AG08395 (cell line): ENCODE measurements around the gene NXPH1.

ENCODE experiments used
- DNase-seq: peaks from one replicate; pipeline ENCODE4 v3.0.0; 2012; ENCODE audit warnings: mixed read lengths, low spot score

The NXPH1 gene

GRCh38 chr7:8507566-8507965 is 74.2 kb downstream of the NXPH1 start:
- no peak for DNase-seq

GRCh38 chr7:8509621-8510020 is 76.2 kb downstream of the NXPH1 start:
- no peak for DNase-seq

DNA sequence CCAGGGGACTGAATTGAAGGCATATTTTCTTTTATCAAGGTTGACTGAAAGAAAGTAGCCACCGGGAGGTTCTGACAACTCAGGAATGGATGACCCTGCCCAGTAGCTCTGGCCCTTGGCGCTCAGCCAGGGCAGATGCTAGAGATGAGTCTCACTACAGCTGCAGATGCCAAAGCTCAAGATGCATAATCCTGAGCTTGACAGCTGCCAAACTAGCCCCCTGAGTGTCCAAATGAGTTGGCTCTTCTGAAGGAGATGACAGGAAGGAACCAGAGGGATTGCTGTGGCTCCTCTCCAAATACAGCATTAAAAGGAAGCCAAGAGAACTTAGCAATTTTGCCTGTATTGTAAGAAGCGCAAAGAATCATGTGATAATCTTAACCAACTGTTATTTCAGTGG is 78.4 kb downstream of the NXPH1 start:
- DNase-seq: no peak

DNA sequence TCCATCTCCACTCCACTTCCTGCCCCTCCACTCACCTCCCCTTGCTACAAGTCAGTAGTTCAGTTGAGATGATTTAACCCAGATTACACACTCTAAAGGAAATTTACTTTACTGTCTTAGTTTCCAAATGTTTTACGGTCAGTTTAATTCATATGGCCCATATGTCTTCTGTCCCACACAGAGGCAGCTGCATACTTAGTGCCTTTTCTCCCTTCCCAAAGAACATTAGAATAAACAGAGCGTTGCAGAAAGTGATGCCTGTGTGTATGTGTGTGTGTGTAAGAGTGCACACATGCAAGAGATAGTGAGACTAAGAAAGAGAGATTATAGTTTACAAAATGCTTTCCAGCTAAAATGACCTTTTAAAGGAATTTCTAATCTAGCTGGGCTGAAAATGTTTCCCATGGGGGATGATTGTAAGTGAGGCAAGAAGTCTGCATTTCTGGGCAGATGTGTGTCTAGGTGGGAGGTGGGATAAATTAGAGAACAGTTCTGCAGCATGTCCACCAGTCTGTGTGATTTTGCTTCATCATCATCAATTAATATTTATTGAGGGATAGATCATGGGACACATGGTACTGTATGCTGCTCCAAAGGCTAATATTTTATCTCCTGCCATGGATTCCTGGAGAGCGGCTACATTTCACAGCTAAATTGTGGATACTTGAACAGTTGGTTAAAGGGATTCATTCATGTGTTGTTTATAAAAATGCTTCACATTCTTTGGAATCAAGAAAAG is 81.5 kb downstream of the NXPH1 start:
- DNase-seq: no peak

DNA sequence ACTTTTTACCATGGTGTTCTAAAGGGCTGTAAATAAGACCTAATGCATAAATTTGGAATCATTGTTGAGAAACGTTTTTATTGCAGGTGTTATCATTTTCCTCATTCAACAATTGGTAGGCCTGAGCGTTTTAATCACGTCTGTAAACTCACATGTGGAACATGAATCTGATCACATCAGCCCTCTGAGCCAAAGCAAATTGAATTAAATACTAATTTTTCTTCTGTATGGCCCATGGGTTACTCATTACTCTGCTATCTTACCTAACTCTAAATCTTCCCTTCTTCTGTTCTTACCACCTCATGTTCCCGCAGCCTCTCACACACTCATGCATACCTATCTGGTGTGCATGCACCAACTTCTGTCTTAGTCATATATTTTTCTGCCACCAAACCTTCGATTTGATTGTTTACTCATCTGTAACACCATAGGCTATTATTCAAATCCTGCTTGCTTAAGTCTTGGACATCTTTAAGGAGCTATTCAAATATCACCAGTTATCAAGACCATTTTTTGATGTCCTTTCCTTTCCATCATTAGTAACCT is 82.3 kb downstream of the NXPH1 start:
- DNase-seq: no peak

DNA sequence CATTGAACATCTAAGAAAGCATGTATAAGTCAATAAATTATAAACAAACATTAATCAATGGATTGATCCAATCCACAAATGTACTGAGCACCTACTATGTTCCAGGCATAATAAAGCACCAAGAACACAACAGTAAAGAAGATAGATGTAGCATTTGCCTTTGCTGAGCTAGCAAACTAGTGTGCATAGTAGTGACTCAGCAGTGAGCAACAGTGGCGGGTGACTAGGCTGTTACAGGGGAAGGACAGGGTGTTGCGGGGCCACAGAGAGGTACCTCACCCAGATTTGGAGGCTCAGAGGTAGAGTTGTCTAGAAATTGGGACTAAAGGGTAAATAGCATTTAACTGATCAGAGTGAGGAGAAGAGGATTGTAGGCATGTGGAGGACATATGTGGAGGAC is 83.6 kb downstream of the NXPH1 start:
- no peak for DNase-seq

DNA sequence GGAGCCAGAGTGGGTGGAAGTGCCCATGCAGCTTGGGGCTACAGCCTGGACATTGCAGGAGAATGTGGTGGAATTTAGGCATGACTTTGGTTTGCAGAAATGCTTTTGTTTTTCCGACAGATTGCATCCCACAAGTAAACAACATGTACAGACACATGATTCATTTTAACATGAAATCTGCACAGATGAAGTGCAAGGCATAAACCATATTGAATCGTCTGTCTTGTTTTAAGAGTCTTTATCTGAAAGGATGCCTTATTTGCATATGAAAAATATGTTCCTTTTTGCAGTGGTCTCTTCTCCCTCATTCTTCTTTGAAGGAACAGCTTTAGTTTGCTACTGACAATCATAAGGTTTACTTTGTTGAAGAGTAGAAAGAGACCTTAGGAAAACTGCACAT is 94.9 kb downstream of the NXPH1 start:
- DNase-seq: no peak

DNA sequence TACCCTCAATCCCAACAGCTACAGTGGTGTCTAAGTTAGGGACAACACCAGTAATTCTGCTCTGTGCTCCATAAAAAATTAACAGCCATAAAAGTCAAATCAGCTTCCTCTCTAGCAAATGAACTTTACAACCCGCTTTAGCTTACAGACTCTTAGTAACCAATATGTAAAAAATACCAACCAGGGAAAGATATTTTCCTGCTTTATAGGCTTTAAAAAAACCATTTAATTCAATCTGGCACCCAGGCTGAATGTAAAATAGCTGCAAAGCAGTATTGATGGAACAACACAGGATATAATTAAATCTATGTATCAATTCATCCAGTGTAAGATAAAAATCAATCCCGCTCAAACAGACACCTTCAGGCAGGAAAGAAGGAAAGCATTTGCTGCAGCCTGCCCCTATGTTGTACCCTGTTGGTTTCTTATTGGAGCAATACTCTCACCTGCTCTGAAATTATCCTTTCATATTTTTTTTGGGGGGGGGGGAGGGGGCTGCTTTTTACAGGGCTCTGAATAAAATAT is 98.6 kb downstream of the NXPH1 start:
- DNase-seq: no peak

GRCh38 chr7:8536431-8536830 is 103.0 kb downstream of the NXPH1 start:
- no peak for DNase-seq

DNA sequence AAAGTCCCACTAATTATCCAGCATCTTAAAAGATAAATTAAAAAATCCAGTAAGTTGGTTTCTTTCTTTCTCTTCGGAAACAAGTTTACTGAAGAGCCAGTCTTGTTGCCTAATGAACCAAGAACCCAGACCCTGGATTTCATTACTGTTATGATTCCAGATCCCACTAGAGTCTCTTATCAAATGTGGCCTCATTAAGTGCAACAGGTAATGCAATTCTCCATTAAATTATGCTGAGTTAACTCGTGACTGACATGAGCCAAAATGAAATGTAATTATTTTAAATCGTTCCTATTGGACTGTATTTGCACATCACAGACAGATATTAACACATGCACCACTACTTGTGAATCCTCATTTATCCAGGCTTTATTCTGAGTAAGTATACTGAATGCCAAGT is 115.6 kb downstream of the NXPH1 start:
- no peak for DNase-seq

GRCh38 chr7:8560501-8560900 is 127.1 kb downstream of the NXPH1 start:
- DNase-seq: no peak

DNA sequence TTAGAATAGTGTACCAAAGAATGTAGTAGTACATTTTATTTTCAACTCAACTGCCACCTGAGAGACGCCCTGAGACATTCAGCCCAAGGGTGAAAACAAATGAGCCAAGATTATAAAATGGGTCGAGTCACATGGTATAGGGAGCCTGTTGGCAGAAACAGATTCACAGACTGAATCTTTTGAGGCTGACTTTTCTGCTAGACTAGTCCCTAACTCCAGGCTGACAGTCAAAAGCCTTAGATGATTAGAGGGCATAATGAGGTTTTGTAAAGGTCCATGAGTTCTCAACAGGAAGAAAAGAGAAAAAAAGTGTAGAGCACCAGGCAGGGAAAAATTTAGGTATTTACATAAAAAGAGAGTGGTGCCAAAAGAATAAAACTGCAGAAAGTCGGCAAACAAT is 128.0 kb downstream of the NXPH1 start:
- DNase-seq: no peak

GRCh38 chr7:8564281-8564680 is 130.9 kb downstream of the NXPH1 start:
- no peak for DNase-seq

DNA sequence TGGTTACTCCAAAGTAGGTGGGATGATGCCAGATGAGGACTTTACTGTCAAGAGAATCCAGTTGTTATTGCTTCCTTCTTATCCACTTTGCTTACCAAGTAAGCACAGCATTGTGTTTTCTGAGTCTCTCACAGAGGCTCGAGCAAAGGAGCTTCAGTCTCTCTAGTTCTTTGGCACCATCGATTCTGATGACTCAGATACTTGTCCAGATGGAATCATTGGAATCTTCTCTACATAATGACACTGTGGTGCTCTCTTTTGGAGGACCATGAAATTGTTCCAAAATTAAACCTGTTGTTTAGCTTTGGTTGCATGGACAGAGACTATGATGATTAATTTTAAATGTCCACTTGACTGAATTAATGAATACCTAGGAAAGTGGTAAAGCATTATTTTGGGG is 132.6 kb downstream of the NXPH1 start:
- DNase-seq: no peak

- DNase-seq: no peak
Observed at GRCh38 chr7:8567626-8568025, 134.2 kb downstream of the NXPH1 start.

DNA sequence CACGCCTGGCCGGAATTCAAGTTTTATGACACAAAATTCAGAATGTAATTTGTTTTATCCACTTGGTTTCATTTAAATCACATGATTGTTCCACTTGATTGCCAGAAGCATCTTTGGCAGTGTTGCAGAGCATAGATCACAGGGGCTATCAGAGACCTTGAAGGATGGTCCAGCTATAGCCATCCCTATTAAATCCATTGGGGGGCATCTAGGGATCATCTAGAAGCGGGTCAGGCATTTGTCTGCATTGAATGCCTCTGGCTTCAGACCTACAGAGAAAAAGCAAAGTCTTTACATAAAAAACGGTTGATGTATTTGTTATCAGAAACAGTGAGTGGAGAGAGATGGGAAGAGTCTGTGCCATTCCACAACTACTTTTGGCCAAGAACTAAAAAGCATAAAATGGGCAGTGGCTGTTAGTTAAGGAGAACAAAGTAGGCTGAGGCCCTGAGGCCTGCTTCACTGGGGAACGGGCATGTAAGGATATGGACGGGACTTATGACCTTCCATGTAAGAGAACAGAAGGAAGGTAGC is 146.3 kb downstream of the NXPH1 start:
- DNase-seq: no peak

DNA sequence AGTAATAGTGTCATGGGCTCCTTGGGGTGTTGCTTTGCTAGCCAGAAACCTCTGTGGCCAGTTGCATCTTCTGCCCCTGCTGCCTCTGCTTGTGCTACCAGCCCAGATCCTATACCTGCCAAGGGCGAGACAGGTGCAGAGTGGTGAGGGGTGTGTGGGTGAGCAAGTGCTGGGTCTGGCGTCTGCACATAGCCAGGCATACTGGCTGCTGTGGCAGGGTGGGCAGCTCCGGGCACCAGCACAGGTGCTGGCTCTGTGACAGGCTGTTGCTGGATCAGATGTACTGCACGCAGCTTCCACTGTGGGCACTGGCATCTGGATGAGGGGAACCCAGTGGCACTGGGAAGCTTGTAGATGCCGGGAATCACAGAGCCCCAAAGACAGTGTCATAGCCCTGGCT is 148.4 kb downstream of the NXPH1 start:
- DNase-seq: no peak

DNA sequence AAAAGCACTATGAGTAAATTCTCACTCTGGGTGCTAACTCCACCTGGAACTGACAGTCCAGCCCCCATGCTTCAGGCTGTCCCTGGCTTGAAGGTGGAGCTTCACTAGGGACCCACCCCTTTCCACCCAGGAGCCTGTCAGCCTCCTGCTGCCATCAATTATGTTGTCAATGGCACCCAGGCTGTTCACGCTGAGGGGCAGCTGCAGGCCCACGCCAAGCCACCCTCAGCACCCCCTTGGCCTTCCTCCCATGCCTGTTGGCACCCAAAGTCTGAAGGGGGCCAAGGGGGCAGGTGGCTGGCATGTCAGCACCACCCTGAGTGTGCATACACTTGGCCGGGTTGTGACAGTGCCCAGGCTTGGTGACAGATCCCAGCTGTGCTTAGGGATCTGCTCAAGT is 149.3 kb downstream of the NXPH1 start:
- no peak for DNase-seq

- DNase-seq: no peak
Observed at GRCh38 chr7:8585591-8585990, 152.2 kb downstream of the NXPH1 start.

DNA sequence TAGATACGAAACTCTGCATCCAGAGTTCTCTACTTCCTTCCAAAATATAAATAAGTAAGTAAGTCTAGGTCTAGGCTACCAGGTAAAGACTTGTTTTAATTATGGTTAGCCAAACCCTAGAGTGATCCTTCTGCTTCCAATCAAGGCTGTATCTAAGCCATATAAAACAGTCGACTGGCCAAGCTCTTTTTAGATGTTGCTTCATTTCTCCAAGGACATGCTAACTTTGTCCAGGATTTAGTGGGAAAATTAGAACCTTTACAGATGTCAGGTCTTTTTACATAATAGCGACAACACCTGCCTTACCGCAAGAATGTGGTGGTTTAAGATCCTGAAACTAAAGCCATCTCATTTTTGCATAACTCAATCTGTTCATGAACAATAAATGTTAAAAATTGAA is 156.8 kb downstream of the NXPH1 start:
- DNase-seq: no peak

- DNase-seq: no peak
Observed at GRCh38 chr7:8590791-8591190, 157.4 kb downstream of the NXPH1 start.

GRCh38 chr7:8591289-8591688 is 157.9 kb downstream of the NXPH1 start:
- DNase-seq: no peak

GRCh38 chr7:8592167-8592566 is 158.8 kb downstream of the NXPH1 start:
- DNase-seq: no peak

DNA sequence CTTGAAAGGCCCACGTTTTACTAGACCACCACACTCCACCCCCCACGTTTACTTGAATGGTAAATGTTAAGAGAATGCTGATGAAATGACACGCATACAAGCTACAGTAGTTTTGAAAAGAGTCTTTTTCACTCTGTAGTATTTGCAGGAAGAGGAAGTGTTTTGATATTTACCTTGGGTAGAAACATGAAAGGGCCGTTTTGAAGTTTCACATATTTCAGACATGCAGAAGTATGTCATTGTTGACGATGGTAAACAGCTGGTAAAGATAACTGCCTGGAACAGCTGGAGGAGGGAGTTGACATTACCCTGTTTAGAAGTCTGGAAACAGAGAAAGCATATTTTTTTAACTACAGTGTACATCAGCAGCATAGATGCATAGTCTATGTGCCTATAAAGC is 160.7 kb downstream of the NXPH1 start:
- DNase-seq: no peak
